Stimulated activated CD8-positive, alpha-beta memory T cell treated with anti-CD3 and anti-CD28 coated beads, Interleukin-4, amount 100 ng/mL, for 1 hour (primary cell): ENCODE results near the gene MRGPRF.
"Not testable (repeated sequence)": the region's sequence is repeated elsewhere in the genome, so short reads cannot be mapped to it uniquely, and the experiment has no call there.

Experiments
- DNase-seq, 2 donors: peaks; one replicate each; pipeline ENCODE4 v3.0.0-alpha.2; 2020; ENCODE audit warnings: low read depth in 2 of 2, low spot score in 1 of 2

MRGPRF gene

GRCh38 chr11:69004411-69005182, 8.4 kb downstream of the MRGPRF start:
- DNase-seq, result no peak

DNA sequence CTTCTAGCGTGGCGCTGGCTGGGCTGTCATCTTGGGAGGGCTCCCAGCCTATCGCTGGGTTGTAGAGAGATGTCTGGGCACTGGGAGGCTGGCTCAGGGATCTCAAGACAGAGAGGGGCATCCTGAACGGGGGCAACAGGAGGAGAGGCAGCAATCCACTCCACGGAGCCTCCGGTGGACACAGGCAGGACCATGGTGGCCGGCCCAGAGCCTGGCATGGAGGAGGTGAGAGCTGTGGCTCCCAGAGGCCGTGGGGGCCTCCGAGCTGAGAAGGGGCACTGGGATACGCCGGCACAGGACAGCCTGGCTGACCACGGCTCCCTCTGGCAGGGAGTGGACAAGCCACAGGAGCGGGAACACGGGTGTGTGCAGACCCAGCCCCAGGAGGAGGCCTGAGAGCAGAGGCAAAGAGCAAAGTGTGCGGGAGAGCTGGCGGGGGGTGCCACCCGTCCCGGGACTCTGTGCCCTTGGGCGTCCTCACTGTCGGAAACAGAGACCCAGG, 9.1 kb downstream of the MRGPRF start:
- DNase-seq, result no peak

DNA sequence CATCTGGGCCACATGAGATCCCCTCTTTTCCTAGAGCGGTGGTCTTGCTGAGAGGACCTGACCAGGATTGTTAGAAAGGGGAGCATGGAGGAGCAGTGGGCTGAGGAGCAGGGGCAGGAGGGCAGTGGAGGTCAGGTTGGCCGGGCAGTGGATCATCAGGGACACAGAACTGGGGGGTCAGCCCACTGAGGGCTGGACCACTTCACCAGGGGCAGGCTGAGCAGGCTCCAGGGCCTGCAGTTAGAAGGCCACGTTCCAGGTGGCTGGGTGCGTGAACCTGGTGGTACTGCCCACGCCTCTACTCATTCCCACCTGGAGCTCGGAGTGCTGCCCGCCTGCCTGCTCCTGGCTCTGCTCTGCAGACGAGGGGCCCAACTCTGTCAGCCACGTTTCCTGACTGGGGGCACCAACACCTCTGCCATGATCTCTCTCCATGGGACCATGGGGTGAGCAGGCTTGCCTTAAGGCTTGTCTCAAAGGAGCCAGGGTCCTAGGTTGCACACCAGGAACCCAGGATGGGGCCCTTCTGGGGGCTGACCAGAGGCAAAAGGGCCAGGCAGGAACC, 9.7 kb downstream of the MRGPRF start:
- no peak for DNase-seq

DNA sequence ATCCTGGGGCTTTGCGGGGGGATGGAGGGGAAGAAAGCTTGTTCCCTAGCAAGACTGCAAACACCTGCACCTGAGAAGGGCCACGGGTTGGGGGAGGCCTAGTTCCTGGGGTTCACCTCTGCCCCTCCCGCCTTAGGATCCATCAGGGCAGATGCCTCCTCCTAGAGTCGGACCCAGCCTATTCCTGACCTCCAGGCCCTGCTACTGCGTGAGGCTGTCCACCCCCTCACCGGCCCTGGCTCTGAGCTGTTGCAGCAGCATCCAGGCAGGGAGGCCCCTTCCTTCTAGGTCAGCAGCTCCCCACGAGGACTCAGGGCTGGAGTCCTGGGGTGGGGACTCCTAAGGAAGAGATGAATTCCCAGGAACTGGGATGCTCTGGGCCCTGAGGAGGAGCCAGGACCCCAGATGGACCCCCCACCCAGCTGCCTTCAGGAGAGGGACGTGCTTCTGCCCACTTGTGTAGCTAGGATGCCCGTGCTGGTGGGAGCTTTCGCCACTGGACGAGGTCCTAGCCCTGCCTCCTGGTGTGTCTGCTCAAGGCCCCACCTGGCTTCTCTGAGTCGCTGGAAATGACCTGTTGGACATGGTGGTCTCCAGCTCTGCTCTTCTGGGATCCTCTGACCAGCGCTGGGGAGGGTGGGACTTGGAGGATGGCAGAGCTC, 10.3 kb downstream of the MRGPRF start:
- no peak for DNase-seq

DNA sequence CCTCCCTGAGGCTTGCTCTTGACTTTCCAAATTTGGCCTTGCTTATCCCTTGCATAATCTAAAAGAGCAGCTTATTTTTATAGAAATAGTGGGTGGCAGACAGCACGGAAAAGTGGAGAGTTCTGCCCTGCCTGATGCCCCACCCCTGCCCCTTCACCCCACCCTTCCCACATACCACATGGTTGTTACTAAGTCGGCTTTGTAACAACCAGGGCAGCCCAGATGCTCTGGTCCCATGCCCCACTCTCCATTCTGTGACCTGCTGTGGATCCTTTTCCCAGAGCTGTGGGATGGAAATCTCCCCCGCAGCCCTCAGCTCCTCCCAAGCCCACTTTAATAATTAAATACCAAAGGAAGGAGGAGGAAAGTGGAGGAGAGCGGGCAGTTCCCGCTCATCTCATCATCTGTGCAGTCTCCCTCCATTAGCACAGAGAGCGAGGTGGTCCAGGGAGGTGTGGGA, 10.9 kb downstream of the MRGPRF start:
- no peak for DNase-seq

GRCh38 chr11:69001243-69002081, 11.6 kb downstream of the MRGPRF start:
- no peak for DNase-seq

DNA sequence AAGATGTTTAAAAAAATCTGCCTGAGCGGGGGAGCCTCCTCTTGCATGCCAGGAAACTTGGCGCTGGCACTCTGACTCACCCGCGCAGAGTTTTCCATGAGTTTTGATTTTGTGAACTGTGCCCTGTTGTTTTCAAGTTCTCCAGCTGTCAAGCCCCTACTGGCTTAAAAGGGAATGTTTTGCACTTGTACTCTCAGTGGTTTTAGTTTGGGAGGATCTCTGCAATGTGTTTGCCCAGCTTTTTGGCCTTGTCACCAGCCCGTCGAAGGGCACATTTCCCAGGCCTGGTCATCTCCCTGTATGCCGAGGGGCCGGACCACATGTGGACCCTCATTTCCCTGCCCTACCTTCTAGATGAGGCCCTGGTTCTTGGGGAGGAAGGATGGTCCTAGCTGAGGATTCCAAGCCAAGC, 12.2 kb downstream of the MRGPRF start:
- no peak for DNase-seq

DNA sequence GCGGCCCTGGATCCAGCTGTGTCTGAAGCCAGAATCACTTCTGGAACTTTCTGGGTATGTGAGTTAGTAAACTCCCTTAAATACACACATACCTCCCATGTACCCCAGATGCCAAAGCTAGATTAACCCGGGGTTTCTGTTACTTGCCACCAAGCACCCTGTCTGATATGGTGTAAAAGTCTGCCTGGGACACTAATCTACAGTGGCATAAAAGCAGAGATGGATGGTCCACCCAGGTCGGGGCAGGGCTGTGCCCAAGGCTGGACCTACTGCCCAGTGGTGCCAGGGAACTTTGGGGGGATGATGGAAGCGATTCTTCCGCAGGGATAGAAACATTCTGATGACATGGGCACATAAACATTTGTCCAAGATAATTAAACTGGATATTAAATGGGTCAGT, 12.7 kb downstream of the MRGPRF start:
- no peak for DNase-seq

- not testable (repeated sequence) for DNase-seq
These were observed 13.2 kb downstream of the MRGPRF start for GRCh38 chr11:68999748-69000355.

DNA sequence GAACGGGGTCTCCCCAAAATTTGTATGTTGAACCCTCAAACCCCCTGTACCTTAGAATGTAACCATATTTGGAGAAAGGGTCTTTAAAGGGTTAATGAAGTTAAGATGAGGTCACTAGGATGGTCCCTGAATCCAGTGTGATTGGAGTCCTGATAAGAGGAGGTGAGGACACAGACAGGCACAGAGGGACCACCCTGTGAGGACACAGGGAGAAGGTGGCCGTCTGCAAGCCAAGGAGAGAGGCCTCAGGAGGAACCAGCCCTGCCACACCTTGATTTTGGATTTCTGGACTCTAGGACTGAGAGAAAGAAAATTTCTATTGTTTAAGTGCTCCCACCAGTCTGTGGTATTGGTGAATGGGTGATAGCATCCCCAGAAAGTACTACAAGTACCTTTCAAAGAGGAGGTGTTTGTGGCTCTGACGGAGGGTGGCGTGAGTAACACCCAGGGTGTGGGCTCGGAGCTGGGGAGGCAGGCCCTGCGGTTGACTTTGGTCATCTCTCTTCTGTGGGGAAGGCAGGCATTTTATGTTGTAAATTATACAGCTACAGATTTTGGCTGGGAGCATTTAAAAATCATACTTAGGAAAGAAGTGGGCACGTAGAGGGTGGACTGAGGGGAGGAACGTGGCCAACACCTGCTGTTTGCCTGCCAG, 13.8 kb downstream of the MRGPRF start:
- peak in 1 of 2 donors; percentile 17 for DNase-seq

DNA sequence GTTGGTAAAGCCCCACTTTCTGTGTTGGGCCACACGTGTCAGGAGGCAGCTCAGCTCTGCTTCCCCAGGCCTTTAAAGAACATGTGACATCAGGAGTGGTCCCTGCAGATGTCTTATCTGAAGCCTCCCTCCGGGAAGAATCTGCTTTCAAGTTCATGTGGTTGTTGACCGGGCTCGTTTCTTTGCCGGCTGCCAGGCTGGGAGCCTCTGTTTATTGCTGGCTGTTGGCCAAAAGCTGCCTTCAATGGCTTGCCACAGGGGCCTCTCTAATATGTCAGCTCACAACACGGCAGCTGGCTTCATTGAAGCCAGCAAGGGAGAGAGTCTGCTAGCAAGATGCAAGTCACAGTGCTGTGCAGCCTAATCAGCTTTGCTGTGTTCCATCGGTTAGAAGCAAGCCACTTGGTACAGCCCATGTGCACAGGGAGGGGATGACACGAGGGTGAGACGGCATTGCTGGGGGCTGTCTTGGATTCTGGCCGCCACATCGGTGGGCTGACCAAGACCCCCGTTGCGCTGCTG, 14.6 kb downstream of the MRGPRF start:
- no peak for DNase-seq

DNA sequence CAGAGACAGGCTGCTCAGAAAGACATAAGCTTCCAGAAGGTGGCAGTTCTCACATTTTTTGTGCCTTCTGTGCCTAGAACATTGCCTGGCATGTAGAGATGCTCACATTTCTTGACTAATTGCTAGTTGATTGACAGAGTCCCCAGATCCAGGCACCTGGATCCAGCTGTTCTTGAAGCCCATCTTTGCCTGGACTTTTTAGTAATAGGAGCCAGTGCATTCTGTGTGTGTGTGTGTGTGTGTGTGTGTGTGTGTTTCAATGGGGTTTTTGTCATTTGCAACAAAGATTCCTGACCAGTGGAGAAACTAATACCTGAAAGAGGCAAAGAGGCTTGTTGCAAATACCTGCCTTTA, 15.1 kb downstream of the MRGPRF start:
- no peak for DNase-seq

GRCh38 chr11:68997124-68997994, 15.7 kb downstream of the MRGPRF start:
- DNase-seq, result no peak

GRCh38 chr11:68996376-68997123, 16.5 kb downstream of the MRGPRF start:
- no peak for DNase-seq

DNA sequence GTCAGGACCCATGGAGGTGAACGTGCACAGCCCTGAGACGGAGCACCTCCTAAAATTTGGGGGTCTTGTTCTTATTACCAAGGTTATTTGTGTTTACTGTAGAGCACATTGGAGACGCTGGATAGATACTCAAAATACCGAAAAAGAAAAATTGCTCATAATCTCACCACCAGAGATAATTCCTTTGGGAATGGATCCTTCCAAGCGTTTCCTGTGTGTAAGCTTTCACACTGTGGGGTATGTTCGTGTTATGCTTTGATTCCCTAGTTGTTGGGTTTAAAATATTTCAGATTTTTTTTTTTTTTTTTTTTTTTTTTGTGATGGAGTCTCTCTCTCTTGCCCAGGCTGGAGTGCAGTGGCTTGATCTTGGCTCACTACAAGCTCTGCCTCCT, 18.2 kb downstream of the MRGPRF start:
- DNase-seq, result no peak

- no peak for DNase-seq
These were observed 18.7 kb downstream of the MRGPRF start for GRCh38 chr11:68994161-68994893.

GRCh38 chr11:68993546-68993945, 19.5 kb downstream of the MRGPRF start:
- no peak for DNase-seq

- no peak for DNase-seq
These were observed 20.2 kb downstream of the MRGPRF start for GRCh38 chr11:68992743-68993255.
